Lower lobe of right lung (tissue), 2 donors: ENCODE measurements around the gene KDM4B. TPM values are rescaled to one million over a fixed set of nuclear protein-coding genes. Genes with fewer than 3 reads are reported as not detected.
"Not testable (repeated sequence)": the region's sequence is repeated elsewhere in the genome, so short reads cannot be mapped to it uniquely, and the experiment has no call there.

Experiments used
- ATAC-seq, 2 donors: fragments of 200-7000 bp; cut with Tn5 transposase; one replicate each; pipeline ENCODE4 v1.9.1; 2020 to 2022; ENCODE audit warnings: mild to moderate bottlenecking in 2 of 2, moderate library complexity in 2 of 2
- DNase-seq: peaks from one replicate; pipeline ENCODE4 v3.0.0-alpha.2; 2020
- H3K27ac ChIP-seq: fragments of 200-600 bp; one replicate; pipeline ENCODE4 v1.8.0; 2022
- H3K27me3 ChIP-seq: fragments of 200-600 bp; one replicate; pipeline ENCODE4 v1.8.0; 2022; ENCODE audit warnings: low read depth
- H3K36me3 ChIP-seq: fragments of 200-600 bp; one replicate; pipeline ENCODE4 v1.8.0; 2022; ENCODE audit warnings: mild to moderate bottlenecking
- H3K4me1 ChIP-seq: fragments of 200-600 bp; one replicate; pipeline ENCODE4 v1.8.0; 2022
- H3K4me3 ChIP-seq: fragments of 200-600 bp; one replicate; pipeline ENCODE4 v1.8.0; 2022; ENCODE audit warnings: mild to moderate bottlenecking
- H3K9me3 ChIP-seq: fragments of 200-600 bp; one replicate; pipeline ENCODE4 v1.8.0; 2022
- CTCF ChIP-seq: fragments of 200-600 bp; IDR thresholded peaks from one replicate; pipeline ENCODE4 v1.8.0; 2022; ENCODE audit warnings: antibody characterized with exemption, mild to moderate bottlenecking
- intact Hi-C: fragments of 100-400 bp; cut with DNase I; formaldehyde crosslinking; loops from one replicate; pipeline ENCODE4 v1.11.0; 2022
- total RNA-seq: library from RNA; stranded (reverse); fragmentation: NEBNext Ultra II Directional; extraction: Animal tissue kit (Norgen Biotek cat#: 25700); gene quantifications from one replicate; pipeline ENCODE4 v1.2.1, GENCODE V29; 2021
- donor health status: DM: no; HTN: yes; CAD: no; lungs with severe emphysema.

KDM4B gene
- total RNA-seq, 1 donor from 2014 or later = 40.3 TPM

DNA sequence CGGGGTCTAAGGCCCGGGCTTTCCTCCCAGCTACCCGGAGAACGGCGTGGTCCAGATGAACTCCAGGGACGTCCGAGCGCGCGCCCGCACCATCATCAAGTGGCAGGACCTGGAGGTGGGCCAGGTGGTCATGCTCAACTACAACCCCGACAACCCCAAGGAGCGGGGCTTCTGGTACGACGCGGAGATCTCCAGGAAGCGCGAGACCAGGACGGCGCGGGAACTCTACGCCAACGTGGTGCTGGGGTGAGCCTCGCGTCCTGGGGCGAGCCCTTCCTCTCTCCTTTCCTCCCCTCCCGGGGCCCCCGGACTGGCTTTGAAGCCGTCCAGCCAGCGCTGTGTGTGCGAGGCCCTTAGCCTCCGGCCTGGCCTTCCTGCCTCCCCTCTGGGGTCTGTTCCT is 36.2 kb upstream of the KDM4B start:
- no peaks in the 10 kb centered on the region for H3K4me1 ChIP-seq
- DNase-seq = no peak

GRCh38 chr19:4933528-4933927 is 35.4 kb upstream of the KDM4B start:
- peak; percentile 44 to 56 for ATAC-seq
- Histone ChIP-seq H3K9me3 (no peaks in the 10 kb centered on the region), H3K27ac (no peak overlapping the region), H3K27me3 (no peaks in the 10 kb centered on the region), H3K36me3 (no peaks in the 10 kb centered on the region), H3K4me1 (no peaks in the 10 kb centered on the region), H3K4me3 (no peak overlapping the region)
- TF ChIP-seq CTCF = no peak
- intact Hi-C loops = no loop called here
- DNase-seq = no peak

More for the DNA sequence above, 36.2 kb upstream of the KDM4B start:
- Histone ChIP-seq H3K27ac (no peak overlapping the region), H3K36me3 (no peaks in the 10 kb centered on the region), H3K4me3 (no peak overlapping the region), H3K9me3 (no peaks in the 10 kb centered on the region), H3K27me3 (no peaks in the 10 kb centered on the region)
- no peak for ATAC-seq
- intact Hi-C loops = no loop called here
- no peak for TF ChIP-seq CTCF

DNA sequence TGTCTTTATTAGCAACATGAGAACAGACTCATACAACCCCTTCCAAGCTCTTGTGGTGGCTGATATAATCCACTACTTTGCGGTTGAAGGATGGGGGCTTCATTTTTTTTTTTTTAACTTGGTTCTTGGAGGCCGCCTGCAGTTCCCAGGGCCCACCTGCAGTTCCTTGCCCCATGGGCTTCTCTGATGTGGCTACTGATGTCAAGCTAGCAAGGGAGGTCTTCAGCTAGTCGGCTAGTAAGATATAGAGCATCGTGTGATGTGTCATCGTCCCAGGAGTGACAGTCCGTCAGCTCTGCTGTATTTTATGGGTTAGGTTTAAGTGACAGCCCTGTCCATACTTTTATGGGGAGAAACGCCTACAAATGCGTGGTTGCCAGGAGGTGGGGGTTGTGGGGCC is 33.5 kb upstream of the KDM4B start:
- no peak for TF ChIP-seq CTCF
- Histone ChIP-seq H3K4me1 (no peaks in the 10 kb centered on the region), H3K27ac (no peak overlapping the region), H3K4me3 (no peak overlapping the region), H3K36me3 (no peaks in the 10 kb centered on the region), H3K9me3 (no peaks in the 10 kb centered on the region), H3K27me3 (no peaks in the 10 kb centered on the region)
- ATAC-seq (no peak), DNase-seq (no peak)
- intact Hi-C loops = no loop called here

DNA sequence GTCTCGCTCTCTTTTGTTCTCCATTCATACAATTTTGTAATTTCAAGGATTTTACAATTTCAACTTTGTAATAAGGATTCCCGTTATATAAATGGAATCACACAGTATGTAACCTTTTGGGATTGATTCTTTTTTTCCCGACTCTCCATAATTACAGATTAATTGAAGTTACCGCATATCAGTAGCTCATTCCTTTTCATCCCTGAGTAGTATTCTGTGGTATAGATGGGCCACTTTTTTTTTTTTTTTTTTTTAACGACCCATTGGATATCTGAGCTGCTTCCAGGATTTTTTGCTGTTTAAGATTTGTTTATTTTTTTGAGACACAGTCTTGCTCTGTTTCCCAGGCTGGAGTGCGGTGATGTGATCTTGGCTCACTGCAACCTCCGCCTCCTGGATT is 31.9 kb upstream of the KDM4B start:
- Histone ChIP-seq H3K4me3 (no peak overlapping the region), H3K4me1 (no peaks in the 10 kb centered on the region)
- intact Hi-C loops = no loop called here

DNA sequence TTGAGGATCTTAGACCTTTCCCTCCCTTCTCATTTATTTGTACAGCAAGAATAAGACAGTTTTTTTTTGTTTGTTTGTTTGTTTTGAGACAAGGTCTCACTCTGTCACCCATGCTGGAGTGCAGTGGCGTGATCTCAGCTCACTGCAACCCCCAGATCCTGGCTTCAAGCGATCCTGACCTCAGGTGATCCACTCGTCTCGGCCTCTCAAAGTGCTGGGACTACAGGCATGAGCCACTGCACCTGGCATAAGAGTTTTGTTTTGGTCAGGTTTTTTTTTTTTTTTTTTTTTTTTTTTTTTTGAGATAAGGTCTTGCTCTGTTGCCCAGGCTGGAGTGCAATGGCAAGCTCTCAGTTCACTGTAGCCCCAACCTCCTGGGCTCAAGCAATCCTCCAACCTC is 30.5 kb upstream of the KDM4B start:
- intact Hi-C loops, ATAC-seq, DNase-seq, H3K9me3 ChIP-seq, H3K4me1 ChIP-seq, H3K27ac ChIP-seq, H3K36me3 ChIP-seq, H3K27me3 ChIP-seq, H3K4me3 ChIP-seq: not testable (repeated sequence)

More for the DNA sequence above, 31.9 kb upstream of the KDM4B start:
- H3K27me3 ChIP-seq = no peaks in the 10 kb centered on the region
- ATAC-seq (no peak), DNase-seq (no peak)
- H3K9me3 ChIP-seq = no peaks in the 10 kb centered on the region
- no peaks in the 10 kb centered on the region for H3K36me3 ChIP-seq
- H3K27ac ChIP-seq = no peak overlapping the region
- TF ChIP-seq CTCF = no peak

GRCh38 chr19:4939466-4939865 is 29.4 kb upstream of the KDM4B start:
- intact Hi-C loops = no loop called here
- H3K4me1 ChIP-seq = no peaks in the 10 kb centered on the region
- H3K36me3 ChIP-seq = no peaks in the 10 kb centered on the region
- H3K4me3 ChIP-seq = no peak overlapping the region
- H3K9me3 ChIP-seq = no peaks in the 10 kb centered on the region
- no peaks in the 10 kb centered on the region for H3K27me3 ChIP-seq
- ATAC-seq (no peak), DNase-seq (no peak)
- H3K27ac ChIP-seq = no peak overlapping the region
- no peak for TF ChIP-seq CTCF

- H3K27ac ChIP-seq, H3K9me3 ChIP-seq, intact Hi-C loops, H3K36me3 ChIP-seq, DNase-seq, H3K4me1 ChIP-seq, H3K27me3 ChIP-seq, H3K4me3 ChIP-seq: not testable (repeated sequence)
- ATAC-seq = peak in 1 of 2 donors; percentile 9
These were observed 27.2 kb upstream of the KDM4B start for GRCh38 chr19:4941638-4942169.

GRCh38 chr19:4950650-4951049 is 18.3 kb upstream of the KDM4B start:
- H3K27me3 ChIP-seq, intact Hi-C loops, DNase-seq, H3K4me3 ChIP-seq, H3K27ac ChIP-seq, H3K36me3 ChIP-seq, H3K9me3 ChIP-seq, H3K4me1 ChIP-seq: not testable (repeated sequence)
- ATAC-seq = peak; percentile 21 to 42
